ENCODE measurements around the gene LAMTOR1.

The LAMTOR1 gene

DNA sequence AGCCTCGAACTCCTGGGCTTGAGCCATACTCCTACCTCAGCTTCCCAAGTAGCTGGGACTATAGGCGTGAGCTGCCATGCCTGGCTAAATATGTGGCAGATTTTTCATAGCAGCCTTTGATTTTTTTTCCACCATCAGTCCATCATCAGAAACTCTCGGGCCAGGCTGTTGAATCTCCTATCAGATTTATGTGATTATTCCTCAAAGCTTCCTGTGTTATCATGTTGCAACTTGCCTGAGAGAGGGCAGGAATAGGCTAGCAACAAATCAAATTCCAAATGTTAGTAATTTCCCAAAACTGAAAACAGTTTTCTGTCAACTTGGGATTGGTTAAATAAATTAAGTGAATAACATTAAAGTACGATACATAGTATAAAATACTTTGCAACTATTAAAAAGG is 19.0 kb downstream of the LAMTOR1 start:
- TF ChIP-seq, protein P1, sequence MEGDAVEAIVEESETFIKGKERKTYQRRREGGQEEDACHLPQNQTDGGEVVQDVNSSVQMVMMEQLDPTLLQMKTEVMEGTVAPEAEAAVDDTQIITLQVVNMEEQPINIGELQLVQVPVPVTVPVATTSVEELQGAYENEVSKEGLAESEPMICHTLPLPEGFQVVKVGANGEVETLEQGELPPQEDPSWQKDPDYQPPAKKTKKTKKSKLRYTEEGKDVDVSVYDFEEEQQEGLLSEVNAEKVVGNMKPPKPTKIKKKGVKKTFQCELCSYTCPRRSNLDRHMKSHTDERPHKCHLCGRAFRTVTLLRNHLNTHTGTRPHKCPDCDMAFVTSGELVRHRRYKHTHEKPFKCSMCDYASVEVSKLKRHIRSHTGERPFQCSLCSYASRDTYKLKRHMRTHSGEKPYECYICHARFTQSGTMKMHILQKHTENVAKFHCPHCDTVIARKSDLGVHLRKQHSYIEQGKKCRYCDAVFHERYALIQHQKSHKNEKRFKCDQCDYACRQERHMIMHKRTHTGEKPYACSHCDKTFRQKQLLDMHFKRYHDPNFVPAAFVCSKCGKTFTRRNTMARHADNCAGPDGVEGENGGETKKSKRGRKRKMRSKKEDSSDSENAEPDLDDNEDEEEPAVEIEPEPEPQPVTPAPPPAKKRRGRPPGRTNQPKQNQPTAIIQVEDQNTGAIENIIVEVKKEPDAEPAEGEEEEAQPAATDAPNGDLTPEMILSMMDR (IDR thresholded peaks at IDR 0.05; ENCODE audit: low read depth, low read length) = no peak
- DNase-seq (ENCODE audit: low read depth in 2 of 2) = no peak
- no peak overlapping the region for H3K4me3 ChIP-seq (replicated peaks in 1 of 2; ENCODE audit: low read depth in 2 of 2, low read length in 2 of 2)

DNA sequence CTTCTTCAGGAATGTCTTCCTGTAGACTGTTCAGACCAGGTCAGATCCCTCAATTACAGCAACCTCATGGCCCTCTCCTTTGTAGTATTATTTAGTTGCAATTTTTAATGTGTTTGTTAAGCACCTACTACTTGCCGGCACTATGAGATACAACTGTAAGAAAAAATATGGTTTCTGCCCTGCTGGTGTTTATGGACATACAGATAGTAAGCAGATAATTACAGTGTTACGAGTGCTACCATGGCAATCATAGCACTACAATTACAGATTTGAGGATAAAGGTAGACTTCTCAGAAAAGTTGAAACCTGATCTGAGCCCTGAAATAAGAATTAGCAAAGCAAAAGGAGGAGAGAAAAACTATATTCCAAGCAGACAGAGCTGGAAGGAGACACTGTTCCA is 19.7 kb downstream of the LAMTOR1 start:
- no peak for DNase-seq (ENCODE audit: low read depth in 2 of 2)
- TF ChIP-seq, protein P1 (IDR thresholded peaks at IDR 0.05; ENCODE audit: low read depth, low read length) = no peak
- H3K4me3 ChIP-seq (replicated peaks in 1 of 2; ENCODE audit: low read depth in 2 of 2, low read length in 2 of 2) = no peak overlapping the region

DNA sequence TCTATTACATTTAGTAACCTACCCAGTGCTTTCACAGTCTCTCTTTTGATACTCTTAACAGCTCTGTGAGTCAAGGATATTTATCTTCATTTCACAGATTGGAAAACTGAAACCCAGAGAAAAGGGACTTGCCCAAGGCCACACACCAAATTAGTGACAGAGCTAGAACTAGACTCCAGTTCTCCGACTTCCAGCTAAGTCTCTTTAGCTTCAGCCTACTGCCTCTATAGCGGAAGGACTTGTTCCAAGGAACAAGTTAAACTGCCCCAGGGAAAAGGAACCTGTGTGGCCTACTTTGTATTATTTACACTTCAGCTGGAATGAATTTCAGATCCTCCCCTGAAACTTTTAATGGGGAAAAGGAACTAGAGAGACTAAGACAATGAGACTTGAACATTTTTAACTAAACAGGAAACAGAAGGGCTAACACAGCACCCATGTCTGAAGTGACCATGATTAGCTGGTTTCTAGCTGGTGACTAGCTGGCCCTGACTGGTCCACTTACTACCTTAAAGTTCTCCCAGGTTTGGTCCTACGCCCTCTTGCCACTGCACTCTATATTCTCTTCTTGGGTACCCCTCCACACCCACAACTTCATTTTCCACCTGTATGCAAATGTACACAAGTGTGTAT is 21.2 kb downstream of the LAMTOR1 start:
- H3K4me3 ChIP-seq (replicated peaks in 1 of 2; ENCODE audit: low read depth in 2 of 2, low read length in 2 of 2) = no peak overlapping the region
- TF ChIP-seq, protein P1 (IDR thresholded peaks at IDR 0.05; ENCODE audit: low read depth, low read length) = no peak
- no peak for DNase-seq (ENCODE audit: low read depth in 2 of 2)

DNA sequence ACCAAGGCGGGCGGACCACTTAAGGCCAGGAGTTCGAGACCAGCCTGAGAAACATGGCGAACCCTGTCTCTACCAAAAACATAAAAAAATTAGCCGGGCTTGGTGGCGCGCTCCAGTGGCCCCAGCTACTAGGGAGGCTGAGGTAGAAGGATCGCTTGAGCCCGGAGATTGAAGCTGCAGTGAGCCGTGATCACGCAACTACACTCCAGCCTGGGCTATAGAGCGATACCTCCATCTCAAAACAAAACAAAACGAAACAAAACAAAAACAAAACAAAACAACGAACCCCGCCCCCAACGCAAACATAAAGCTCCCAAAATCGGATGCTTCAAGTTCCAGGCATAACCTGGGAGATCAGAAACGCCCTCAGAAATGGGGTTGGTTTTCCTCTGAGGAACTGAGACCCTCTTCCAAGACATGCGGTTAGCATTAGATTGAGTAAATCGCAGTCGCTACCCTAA is 21.9 kb downstream of the LAMTOR1 start:
- no peak for DNase-seq (ENCODE audit: low read depth in 2 of 2)
- TF ChIP-seq, protein P1 (IDR thresholded peaks at IDR 0.05; ENCODE audit: low read depth, low read length) = no peak
- H3K4me3 ChIP-seq (replicated peaks in 1 of 2; ENCODE audit: low read depth in 2 of 2, low read length in 2 of 2) = peak overlapping the region; percentile 61 to 75

DNA sequence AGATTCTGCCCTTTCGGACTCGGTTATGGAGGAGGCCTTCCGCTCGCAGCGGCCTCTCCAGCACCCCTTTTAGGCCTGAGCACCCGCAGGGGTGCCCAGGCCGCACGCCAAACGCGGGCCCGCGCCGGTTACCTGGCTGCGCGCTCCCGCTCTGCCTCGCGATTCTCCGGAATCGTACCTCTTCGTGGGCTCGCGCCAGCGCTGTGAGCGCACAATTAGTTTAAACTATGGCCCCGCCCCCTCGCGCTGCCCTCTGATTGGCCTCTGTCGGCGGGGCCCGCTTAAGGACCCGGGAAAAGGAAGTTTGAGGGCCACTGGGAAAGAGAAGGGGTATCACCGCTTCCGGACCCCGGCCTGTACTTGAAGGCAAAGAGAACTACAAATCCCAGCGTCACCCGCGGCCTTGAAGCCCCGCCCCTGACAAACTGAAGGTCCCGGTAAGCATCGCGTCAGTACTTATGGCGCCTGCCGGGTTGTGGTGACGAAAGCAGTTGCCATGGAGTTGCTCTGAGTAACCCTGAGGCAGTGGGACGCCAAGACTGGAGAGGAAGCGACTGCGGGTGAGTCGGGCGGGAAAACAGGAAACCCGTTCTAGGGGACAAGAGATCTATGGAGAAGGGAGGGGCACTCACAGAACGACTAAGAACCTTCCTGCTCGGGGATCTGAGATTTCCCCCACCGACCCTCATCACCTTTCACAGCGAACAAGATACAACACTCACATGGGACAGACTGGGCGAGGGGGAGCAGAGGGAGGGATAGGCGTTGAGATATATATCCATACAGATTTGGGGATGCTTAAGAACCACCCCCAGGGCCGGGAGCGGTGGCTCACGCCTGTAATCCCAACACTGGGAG is 22.5 kb downstream of the LAMTOR1 start, which contains the start of the genes LRRC51 and NUMA1:
Gene LRRC51 (plus strand): TSS at position 525 of the 858 bp plus-strand sequence. CDS start 8,234 bp downstream, outside the sequence.
Gene NUMA1 (minus strand): TSS at position 217 of the 858 bp plus-strand sequence. CDS start 44,599 bp downstream, outside the sequence.
- TF ChIP-seq, protein P1 (IDR thresholded peaks at IDR 0.05; ENCODE audit: low read depth, low read length) = no peak
- H3K4me3 ChIP-seq (replicated peaks in 1 of 2; ENCODE audit: low read depth in 2 of 2, low read length in 2 of 2) = peak within 1 kb of the TSS; percentile 61 to 75
- DNase-seq (ENCODE audit: low read depth in 2 of 2) = peak; percentile 100

DNA sequence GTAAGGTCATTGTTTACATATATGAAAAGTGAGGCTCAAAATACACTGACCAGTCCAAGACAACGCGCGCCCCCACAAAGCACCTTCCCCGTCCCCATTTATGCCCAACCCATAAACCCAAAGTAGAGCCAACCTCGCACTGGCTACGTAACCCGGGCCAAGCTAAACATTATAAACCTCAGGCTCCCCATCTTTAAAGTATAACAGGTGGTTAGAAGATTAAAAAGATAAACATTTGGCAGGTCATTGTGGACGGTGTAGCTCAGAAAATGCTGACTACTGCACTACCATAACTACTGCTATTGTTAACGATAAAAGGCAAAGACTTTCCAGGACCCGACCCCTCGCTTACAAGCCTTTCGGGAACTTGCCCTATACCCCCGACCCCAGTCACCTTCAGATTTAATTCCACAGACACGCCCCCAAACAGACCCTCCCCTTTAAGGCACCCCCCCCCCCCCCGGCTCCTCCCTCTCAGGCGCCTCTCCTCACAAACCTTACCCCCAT is 23.2 kb downstream of the LAMTOR1 start:
- TF ChIP-seq, protein P1 (IDR thresholded peaks at IDR 0.05; ENCODE audit: low read depth, low read length) = no peak
- DNase-seq (ENCODE audit: low read depth in 2 of 2) = no peak
- H3K4me3 ChIP-seq (replicated peaks in 1 of 2; ENCODE audit: low read depth in 2 of 2, low read length in 2 of 2) = peak overlapping the region; percentile 61 to 75
